Pons (tissue), 1 donor: ENCODE data around the gene PAX7.

Experiments used
- DNase-seq: peaks from one replicate; pipeline ENCODE4 v3.0.0-alpha.2; 2016; ENCODE audit warnings: low spot score

Gene PAX7

GRCh38 chr1:18796950-18797349, 166.3 kb downstream of the PAX7 start:
- DNase-seq: no peak
